ENCODE results near the gene SAMD8.

GRCh38 chr10:75089634-75090033, 21.8 kb upstream of the SAMD8 start:
- TF ChIP-seq CTCF (IDR thresholded peaks at IDR 0.05; ENCODE audit: extremely low read depth in 1 of 2, insufficient read depth in 1 of 2, low read depth in 1 of 2, low read length in 2 of 2): no peak
- TF ChIP-seq EZH2 (IDR thresholded peaks at IDR 0.05; ENCODE audit: borderline replicate concordance, low read depth, low read length, severe bottlenecking): no peak
- TF ChIP-seq POLR2A (IDR thresholded peaks at IDR 0.05; ENCODE audit: low read depth, low read length): no peak
- TF ChIP-seq MAX (IDR thresholded peaks at IDR 0.05; ENCODE audit: insufficient read depth, insufficient read length): no peak
- TF ChIP-seq MYC (IDR thresholded peaks at IDR 0.05; ENCODE audit: low read depth, low read length): no peak
- TF ChIP-seq POLR2AphosphoS5 (IDR thresholded peaks at IDR 0.05; ENCODE audit: insufficient read depth, low read depth, low read length): no peak
